ENCODE results near the gene COL18A1.

Gene COL18A1

GRCh38 chr21:45424854-45425795 lies 20.2 kb downstream of the COL18A1 start:
- Histone ChIP-seq H3K9ac (ENCODE audit: low read depth, low read length, poor library complexity) (no peak overlapping the region), H3K23ac (ENCODE audit: low read depth, low read length, poor library complexity) (peak overlapping the region; percentile 89), H3K14ac (ENCODE audit: low read length) (peak overlapping the region; percentile 56), H4K8ac (ENCODE audit: low read depth, low read length) (no peak overlapping the region), H2BK15ac (ENCODE audit: low read length) (no peak overlapping the region), H3K27me3 (ENCODE audit: control insufficient read depth in 3 of 3, insufficient read depth in 3 of 3, low read depth in 1 of 3, low read length in 3 of 3) (peaks cover 0 to 12% (median 0%) of the 10 kb centered on the region in 3 experiments), H3K36me3 (replicated peaks in 1 of 2; ENCODE audit: control insufficient read depth in 2 of 2, insufficient read depth in 2 of 2, low read length in 2 of 2) (peaks cover 0 to 3% of the 10 kb centered on the region in 2 donors), H3K4me3 (ENCODE audit: low read length in 2 of 2) (no peak overlapping the region), H3K18ac (ENCODE audit: low read length) (peak overlapping the region; percentile 76), H2AK5ac (ENCODE audit: low read depth, low read length) (peak overlapping the region; percentile 15), H3K4me2 (ENCODE audit: insufficient read depth, low read length, poor library complexity, severe bottlenecking) (no peak overlapping the region), H3K79me1 (ENCODE audit: low read depth, low read length) (peaks cover 38% of the 10 kb centered on the region), H2BK5ac (ENCODE audit: low read length) (no peak overlapping the region), H3K9me3 (replicated peaks in 1 of 2; ENCODE audit: control insufficient read depth in 2 of 2, insufficient read depth in 1 of 2, low read depth in 1 of 2, low read length in 2 of 2) (peaks cover 0 to 2% of the 10 kb centered on the region in 2 donors), H3K4ac (ENCODE audit: low read length) (no peak overlapping the region), H2BK120ac (ENCODE audit: low read depth, low read length) (no peak overlapping the region), H3K27ac (replicated peaks; ENCODE audit: low read length) (no peak overlapping the region), H2AFZ (ENCODE audit: low read length) (no peak overlapping the region), H2BK12ac (ENCODE audit: low read length) (peak overlapping the region; percentile 84), H4K91ac (ENCODE audit: low read depth, low read length, poor library complexity) (no peak overlapping the region), H3K4me1 (ENCODE audit: control insufficient read depth in 2 of 2, insufficient read depth in 1 of 2, low read depth in 1 of 2, low read length in 2 of 2) (peaks cover 6 to 29% of the 10 kb centered on the region in 2 donors)
- DNase-seq (ENCODE audit: low spot score), result no peak
- WGBS, 2 donors (ENCODE audit: extremely low coverage in 2 of 2, insufficient read length in 2 of 2, insufficient replicate concordance in 1 of 2), result no CpG with 5 or more reads among the region's 37 CpGs

DNA sequence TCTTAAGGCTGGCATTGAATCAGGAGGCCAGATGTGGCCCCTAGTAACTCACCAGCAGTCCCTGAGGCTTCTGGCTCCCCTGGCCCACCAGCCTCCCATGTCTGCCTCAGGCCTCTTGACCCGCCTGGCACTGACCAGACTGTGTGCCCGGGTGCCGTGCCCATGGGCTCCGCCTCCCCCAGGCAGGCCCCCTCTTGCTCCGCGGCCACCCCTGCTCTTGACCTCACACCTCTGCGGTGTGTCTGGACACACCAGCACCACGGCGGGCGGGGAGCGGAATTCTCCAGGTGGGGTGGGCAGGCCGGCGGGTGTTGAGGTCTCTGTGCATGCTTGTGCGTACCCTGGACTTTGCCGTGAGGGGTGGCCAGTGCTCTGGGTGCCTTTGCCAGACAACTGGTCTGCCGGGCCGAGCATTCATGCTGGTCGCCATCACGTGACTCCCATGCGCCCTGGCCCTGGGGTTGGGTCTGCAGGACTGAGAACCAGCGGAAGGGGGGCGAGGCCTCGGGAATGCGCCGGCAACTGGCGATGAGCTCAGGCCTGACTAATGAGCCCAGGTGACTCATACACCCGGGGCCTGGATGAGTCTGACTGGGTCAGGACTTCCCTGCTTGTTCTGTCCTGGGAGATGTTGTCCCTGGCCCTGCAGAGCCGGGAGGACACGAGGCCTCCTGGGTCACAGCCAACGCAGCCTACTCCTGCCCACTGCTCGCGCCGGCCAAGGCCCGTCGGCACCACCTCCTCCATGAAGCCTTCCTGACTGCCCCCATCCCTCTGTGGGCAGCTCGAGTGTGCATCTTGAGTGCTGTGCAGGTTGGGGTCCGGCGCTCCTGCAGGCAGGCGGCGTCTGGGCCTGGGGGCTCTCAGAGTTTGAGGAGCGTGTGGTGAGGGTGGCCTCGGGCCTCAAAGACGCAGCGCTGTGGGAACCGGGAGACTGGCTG lies 22.6 kb downstream of the COL18A1 start:
- WGBS, 2 donors (ENCODE audit: extremely low coverage in 2 of 2, insufficient read length in 2 of 2, insufficient replicate concordance in 1 of 2), result no CpG with 5 or more reads among the region's 45 CpGs
- Histone ChIP-seq H3K4ac (ENCODE audit: low read length) (no peak overlapping the region), H3K4me2 (ENCODE audit: insufficient read depth, low read length, poor library complexity, severe bottlenecking) (no peak overlapping the region), H3K4me3 (ENCODE audit: low read length in 2 of 2) (no peak overlapping the region), H2BK12ac (ENCODE audit: low read length) (peak overlapping the region; percentile 75), H2AFZ (ENCODE audit: low read length) (no peak overlapping the region), H3K9me3 (replicated peaks in 1 of 2; ENCODE audit: control insufficient read depth in 2 of 2, insufficient read depth in 1 of 2, low read depth in 1 of 2, low read length in 2 of 2) (peaks cover 0 to 2% of the 10 kb centered on the region in 2 donors), H3K27me3 (ENCODE audit: control insufficient read depth in 3 of 3, insufficient read depth in 3 of 3, low read depth in 1 of 3, low read length in 3 of 3) (peaks cover 0 to 2% (median 0%) of the 10 kb centered on the region in 3 experiments), H2AK5ac (ENCODE audit: low read depth, low read length) (peak overlapping the region; percentile 98), H3K23ac (ENCODE audit: low read depth, low read length, poor library complexity) (peak overlapping the region; percentile 52), H3K36me3 (replicated peaks in 1 of 2; ENCODE audit: control insufficient read depth in 2 of 2, insufficient read depth in 2 of 2, low read length in 2 of 2) (no peaks in the 10 kb centered on the region), H3K14ac (ENCODE audit: low read length) (peak overlapping the region; percentile 89), H4K91ac (ENCODE audit: low read depth, low read length, poor library complexity) (no peak overlapping the region), H4K8ac (ENCODE audit: low read depth, low read length) (no peak overlapping the region), H3K4me1 (ENCODE audit: control insufficient read depth in 2 of 2, insufficient read depth in 1 of 2, low read depth in 1 of 2, low read length in 2 of 2) (peaks cover 12 to 37% of the 10 kb centered on the region in 2 donors), H3K79me1 (ENCODE audit: low read depth, low read length) (peaks cover 26% of the 10 kb centered on the region), H3K27ac (replicated peaks; ENCODE audit: low read length) (no peak overlapping the region), H2BK120ac (ENCODE audit: low read depth, low read length) (no peak overlapping the region), H3K9ac (ENCODE audit: low read depth, low read length, poor library complexity) (peak overlapping the region; percentile 44), H2BK5ac (ENCODE audit: low read length) (peak overlapping the region; percentile 93), H3K18ac (ENCODE audit: low read length) (peak overlapping the region; percentile 93), H2BK15ac (ENCODE audit: low read length) (peak overlapping the region; percentile 19)
- DNase-seq (ENCODE audit: low spot score), result no peak

- no peak overlapping the region for H3K4me3 ChIP-seq (ENCODE audit: low read length in 2 of 2)
- no peak overlapping the region for H3K9ac ChIP-seq (ENCODE audit: low read depth, low read length, poor library complexity)
- no peak overlapping the region for H3K18ac ChIP-seq (ENCODE audit: low read length)
- no CpG with 5 or more reads among the region's 18 CpGs for WGBS, 2 donors (ENCODE audit: extremely low coverage in 2 of 2, insufficient read length in 2 of 2, insufficient replicate concordance in 1 of 2)
- peaks cover 0 to 2% (median 0%) of the 10 kb centered on the region in 3 experiments for H3K27me3 ChIP-seq (ENCODE audit: control insufficient read depth in 3 of 3, insufficient read depth in 3 of 3, low read depth in 1 of 3, low read length in 3 of 3)
- no peak overlapping the region for H4K91ac ChIP-seq (ENCODE audit: low read depth, low read length, poor library complexity)
- peaks cover 19 to 37% of the 10 kb centered on the region in 2 donors for H3K4me1 ChIP-seq (ENCODE audit: control insufficient read depth in 2 of 2, insufficient read depth in 1 of 2, low read depth in 1 of 2, low read length in 2 of 2)
- H3K36me3 ChIP-seq (replicated peaks in 1 of 2; ENCODE audit: control insufficient read depth in 2 of 2, insufficient read depth in 2 of 2, low read length in 2 of 2), result no peaks in the 10 kb centered on the region
- no peak overlapping the region for H3K23ac ChIP-seq (ENCODE audit: low read depth, low read length, poor library complexity)
- H2AFZ ChIP-seq (ENCODE audit: low read length), result no peak overlapping the region
- no peak overlapping the region for H3K4me2 ChIP-seq (ENCODE audit: insufficient read depth, low read length, poor library complexity, severe bottlenecking)
- no peak overlapping the region for H2BK5ac ChIP-seq (ENCODE audit: low read length)
- no peak overlapping the region for H3K14ac ChIP-seq (ENCODE audit: low read length)
- H3K79me1 ChIP-seq (ENCODE audit: low read depth, low read length), result peaks cover 26% of the 10 kb centered on the region
- no peak overlapping the region for H2BK15ac ChIP-seq (ENCODE audit: low read length)
- H2BK120ac ChIP-seq (ENCODE audit: low read depth, low read length), result no peak overlapping the region
- H4K8ac ChIP-seq (ENCODE audit: low read depth, low read length), result no peak overlapping the region
- DNase-seq (ENCODE audit: low spot score), result no peak
- H3K27ac ChIP-seq (replicated peaks; ENCODE audit: low read length), result no peak overlapping the region
- H2BK12ac ChIP-seq (ENCODE audit: low read length), result no peak overlapping the region
- H3K9me3 ChIP-seq (replicated peaks in 1 of 2; ENCODE audit: control insufficient read depth in 2 of 2, insufficient read depth in 1 of 2, low read depth in 1 of 2, low read length in 2 of 2), result peaks cover 0 to 2% of the 10 kb centered on the region in 2 donors
- H2AK5ac ChIP-seq (ENCODE audit: low read depth, low read length), result no peak overlapping the region
- no peak overlapping the region for H3K4ac ChIP-seq (ENCODE audit: low read length)
Measured at GRCh38 chr21:45428534-45428933, 23.6 kb downstream of the COL18A1 start.
